DMS79 (cell line): Measurements from ENCODE around the gene CDT1.
"Not testable (repeated sequence)": the region's sequence is repeated elsewhere in the genome, so short reads cannot be mapped to it uniquely, and the experiment has no call there.

Experiments used
- DNase-seq: peaks from one replicate; lab custom pipeline; 2025; lab: John Stamatoyannopoulos, UW

The CDT1 gene

DNA sequence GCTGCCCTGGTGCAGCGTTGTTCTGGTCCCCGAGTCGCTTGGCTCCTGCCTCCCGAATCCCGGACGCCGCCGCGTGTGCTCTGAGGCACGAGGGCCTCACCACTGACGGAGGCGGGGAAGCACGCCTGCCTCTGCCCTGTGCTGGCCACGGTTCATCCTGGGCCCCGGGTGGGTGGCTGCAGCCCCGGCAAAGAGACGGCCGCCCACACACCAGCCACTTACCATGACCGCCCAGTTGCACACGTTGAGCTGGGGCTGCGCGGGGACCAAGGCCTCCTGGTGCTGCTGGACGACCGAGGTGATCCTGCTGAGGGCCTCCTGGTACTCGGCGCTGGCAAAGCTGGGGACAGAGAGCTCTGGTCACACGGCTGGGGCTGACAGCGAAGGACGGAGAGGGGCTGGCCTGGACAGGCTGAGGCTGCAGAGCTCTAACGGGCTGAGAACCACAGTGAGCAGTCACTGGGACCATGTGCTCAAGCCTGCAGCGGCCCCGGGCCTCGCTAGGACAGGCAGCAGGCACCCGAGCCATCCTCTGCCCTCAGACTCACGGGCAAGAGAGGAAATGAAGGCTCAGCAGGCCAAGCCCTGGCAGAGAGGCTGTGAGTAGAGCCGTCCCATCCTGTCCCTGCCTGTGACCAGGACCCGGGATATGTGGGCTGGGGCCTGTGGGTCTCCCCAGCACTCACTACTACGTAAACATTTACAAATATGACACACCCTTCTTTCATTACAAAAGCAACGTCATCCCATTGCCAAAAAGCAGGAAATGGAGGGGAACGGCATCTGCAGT lies 14.4 kb downstream of the CDT1 start:
- no peak for DNase-seq

GRCh38 chr16:88818575-88818874 lies 14.9 kb downstream of the CDT1 start:
- no peak for DNase-seq

- DNase-seq, result no peak
These were observed 15.5 kb downstream of the CDT1 start for GRCh38 chr16:88819126-88819525.

GRCh38 chr16:88820385-88821025 lies 16.9 kb downstream of the CDT1 start:
- no peak for DNase-seq

DNA sequence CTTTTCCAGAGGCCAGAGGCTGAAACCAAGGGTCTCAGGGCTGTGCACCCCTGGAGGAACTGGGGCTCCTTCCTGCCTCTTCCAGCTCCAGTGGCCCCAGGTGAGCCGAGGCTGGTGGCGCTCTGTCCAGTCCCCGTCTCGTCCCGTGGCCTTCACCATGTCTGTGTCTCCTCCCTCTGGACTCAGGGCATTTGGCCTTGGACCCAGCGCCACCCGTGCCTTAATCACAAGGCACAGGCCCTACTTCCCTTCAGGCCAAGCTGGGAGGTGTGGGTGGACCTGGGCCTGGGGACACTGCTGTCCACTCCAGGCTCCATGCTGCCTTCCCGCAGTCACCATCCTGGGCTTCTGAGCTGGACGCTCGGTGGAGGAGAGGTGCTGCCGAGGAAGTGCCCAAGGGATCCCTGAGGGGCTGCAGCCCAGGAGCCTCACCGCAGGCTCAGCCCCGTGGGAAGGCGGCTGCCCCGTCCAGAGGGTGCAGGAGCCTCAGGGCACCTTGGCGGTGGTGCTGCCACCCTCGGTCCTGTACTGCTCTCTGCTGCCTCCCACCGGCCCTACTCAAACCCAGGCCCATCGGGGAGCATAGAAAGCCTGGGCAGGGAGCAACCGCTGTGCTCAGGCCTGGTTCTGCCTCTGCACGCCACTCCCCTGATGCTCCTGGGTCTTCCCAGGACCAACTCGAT lies 17.7 kb downstream of the CDT1 start:
- DNase-seq, result no peak

GRCh38 chr16:88822281-88823040 lies 18.9 kb downstream of the CDT1 start:
- no peak for DNase-seq

GRCh38 chr16:88823646-88824045 lies 20.1 kb downstream of the CDT1 start:
- DNase-seq, result not testable (repeated sequence)

- no peak for DNase-seq
These were observed 20.9 kb downstream of the CDT1 start for GRCh38 chr16:88824256-88825077.

DNA sequence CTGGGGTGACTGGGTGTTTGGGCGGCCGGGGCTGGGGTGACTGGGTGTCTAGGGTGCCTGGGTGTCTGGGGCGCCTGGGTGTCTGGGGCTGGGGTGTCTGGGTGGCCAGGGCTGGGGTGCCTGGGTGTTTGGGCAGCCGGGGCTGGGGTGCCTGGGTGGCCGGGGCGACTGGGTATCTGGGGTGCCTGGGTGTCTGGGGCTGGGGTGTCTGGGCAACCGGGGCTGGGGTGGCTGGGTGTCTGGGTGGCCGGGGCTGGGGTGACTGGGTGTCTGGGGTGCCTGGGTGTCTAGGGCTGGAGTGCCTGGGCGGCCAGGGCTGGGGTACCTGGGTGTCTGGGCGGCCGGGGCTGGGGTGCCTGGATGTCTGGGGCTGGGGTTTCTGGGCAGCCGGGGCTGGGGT lies 21.6 kb downstream of the CDT1 start:
- no peak for DNase-seq

DNA sequence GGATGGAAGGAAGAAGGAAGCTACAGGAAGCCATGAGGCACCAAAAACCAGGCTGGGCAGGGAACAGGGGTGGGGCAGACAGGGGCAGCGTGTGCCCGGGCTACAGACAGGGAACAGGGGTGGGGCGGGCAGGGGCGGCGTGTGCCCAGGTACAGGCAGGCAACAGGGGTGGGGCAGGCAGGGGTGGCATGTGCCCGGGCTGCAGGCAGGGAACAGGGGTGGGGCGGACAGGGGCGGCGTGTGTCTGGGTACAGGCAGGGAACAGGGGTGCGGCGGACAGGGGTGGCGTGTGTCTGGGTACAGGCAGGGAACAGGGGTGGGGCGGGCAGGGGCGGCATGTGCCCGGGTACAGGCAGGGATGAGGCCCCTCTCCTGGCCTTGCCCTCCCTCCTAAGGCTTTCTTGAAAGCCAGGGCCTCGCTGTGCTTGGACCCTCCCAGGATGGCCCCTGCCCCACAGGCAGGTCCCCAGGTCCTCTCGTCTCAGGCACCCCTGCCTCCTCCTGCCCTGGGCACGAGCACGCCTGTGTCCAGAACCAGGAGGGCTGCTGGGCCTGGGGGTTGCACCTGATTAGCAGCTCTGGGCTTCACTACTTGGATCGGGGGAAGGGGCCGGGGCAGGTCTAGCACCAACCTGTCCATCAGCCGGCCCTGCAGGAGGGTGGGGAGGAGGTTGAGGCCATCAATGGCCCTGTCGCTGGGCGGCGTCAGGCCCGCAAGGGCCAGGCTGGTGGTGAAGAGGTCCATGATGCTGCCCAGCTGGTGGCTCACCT lies 22.7 kb downstream of the CDT1 start:
- DNase-seq, result no peak

DNA sequence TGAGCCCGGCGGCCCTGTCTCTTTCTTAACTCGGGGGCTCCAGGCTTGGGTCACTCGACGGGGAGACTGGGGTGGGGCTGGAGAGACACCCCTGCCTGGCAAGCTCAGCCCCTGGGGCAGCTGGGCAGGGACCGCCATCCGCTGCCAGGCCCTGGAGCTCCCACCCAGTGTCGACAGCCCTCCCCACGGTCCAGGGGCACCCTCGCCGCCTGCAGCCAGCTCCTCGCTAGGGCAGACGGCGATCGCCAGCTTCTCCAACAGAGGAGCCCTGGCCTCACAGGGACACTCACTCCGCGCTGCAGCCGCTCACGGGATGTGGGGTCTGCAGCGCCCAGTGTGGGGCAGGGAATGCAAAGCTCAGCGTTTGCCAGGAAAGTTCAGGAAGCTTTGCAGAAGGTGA lies 24.1 kb downstream of the CDT1 start:
- DNase-seq, result no peak

- DNase-seq, result no peak
These were observed 25.1 kb downstream of the CDT1 start for GRCh38 chr16:88828711-88829110.

GRCh38 chr16:88830258-88830657 lies 26.7 kb downstream of the CDT1 start:
- DNase-seq, result no peak

DNA sequence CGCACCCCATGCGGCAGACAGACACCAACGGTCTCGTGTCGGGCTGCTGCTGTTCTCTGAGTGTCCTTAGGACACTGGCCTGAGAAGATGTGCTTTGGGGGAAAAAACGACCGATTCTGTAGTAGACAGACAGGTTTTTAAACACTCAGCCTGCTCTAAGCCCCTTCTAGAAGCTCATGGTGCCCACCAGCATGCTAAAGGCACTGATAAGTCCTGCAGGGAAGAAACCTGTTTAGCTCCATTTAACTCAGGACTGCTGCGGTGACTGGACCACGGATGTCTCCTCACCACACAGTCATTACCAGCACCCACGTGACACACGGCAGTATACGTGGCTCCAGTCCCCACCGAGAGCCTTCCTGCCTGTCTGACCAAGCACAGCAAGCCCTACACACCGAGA lies 27.2 kb downstream of the CDT1 start:
- DNase-seq, result no peak

DNA sequence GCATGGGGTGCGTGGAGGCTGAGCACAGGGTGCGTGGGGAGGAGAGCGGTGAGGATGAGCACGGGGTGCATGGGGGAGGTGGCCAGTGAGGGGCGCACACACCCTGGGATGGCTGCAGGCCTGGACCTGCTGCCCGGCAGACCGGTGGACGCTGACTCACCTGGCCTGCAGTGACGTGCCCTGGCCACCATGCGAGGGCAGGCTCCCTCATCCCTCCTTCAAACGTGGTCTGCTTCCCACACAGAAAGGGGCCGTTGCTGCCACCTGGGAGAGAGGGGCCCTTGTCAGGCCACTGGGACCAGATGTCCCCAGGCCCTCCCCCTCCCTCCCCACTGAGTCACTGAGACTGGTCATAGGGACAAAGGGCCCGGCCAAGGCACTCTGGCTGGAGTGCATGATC lies 28.2 kb downstream of the CDT1 start:
- DNase-seq, result no peak

- no peak for DNase-seq
These were observed 29.5 kb downstream of the CDT1 start for GRCh38 chr16:88833086-88833485.

DNA sequence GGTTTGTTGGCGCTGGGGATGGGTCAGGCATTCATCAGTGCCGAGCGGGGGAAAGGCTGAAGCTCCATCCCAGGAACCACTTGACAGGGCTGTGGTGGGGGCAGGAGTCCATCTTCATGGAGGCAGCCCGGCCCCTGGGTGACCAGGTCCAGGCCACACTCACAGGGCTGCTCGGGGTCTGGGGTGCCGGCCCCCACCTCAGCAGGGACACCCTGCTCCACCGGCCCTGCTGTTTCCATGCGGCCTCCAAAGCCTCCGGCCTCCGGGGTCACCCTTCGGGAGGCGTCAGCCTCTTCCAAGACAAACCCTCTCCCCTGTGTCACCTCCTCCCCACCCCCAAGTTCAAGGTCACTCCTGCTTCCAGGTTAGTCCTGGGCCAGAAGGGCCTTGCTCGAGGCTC lies 31.1 kb downstream of the CDT1 start:
- no peak for DNase-seq

DNA sequence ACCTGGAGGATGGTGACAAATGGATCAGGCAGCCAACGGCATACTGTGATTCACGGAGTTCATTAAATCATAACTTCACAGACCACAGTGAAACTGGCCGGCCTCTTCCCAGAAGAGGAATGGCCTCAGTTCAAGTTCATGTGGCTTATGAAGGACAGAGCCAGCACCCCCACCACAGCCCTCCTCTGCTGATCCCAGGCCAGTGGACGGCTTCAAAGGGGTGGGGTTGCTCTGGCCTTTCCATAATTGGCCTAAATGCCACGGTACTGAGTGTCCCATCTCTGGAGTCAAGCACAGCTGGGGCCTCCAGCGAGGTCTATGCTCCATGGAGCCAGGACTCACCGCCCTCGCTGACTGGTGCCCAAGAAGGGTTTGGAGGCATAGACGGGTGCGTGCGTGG lies 31.8 kb downstream of the CDT1 start:
- no peak for DNase-seq

DNA sequence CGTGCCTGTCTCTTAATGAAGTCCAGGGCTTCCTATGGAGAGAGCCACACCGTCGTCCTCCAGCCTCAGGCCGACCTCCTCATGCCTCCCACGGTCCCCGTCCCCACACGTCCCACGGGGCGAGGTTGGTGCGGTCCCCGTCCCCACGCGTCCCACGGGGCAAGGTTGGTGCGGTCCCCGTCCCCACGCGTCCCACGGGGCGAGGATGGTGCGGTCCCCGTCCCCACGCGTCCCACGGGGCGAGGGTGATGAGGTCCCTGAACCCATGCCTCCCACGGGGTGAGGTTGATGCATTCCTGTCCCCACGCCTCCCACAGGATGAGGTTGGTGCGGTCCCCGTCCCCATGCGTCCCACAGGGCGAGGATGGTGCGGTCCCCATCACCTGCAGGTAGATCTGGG lies 32.2 kb downstream of the CDT1 start:
- no peak for DNase-seq

GRCh38 chr16:88836791-88837190 lies 33.2 kb downstream of the CDT1 start:
- no peak for DNase-seq

GRCh38 chr16:88837806-88838205 lies 34.2 kb downstream of the CDT1 start:
- DNase-seq, result no peak
